GM12872 (cell line): Measurements from ENCODE around the gene RBP2.

Experiments used
- CTCF ChIP-seq: IDR thresholded peaks from 3 replicates; pipeline ENCODE4 v1.5.1; 2011; ENCODE audit warnings: low read depth, mild to moderate bottlenecking, low read length, moderate library complexity; ENCODE audit not compliant: insufficient read depth

The RBP2 gene

GRCh38 chr3:139427283-139428060, 48.8 kb downstream of the RBP2 start:
- peak; percentile 74 for TF ChIP-seq CTCF

- no peak for TF ChIP-seq CTCF
Measured at GRCh38 chr3:139425745-139426400, 50.4 kb downstream of the RBP2 start.

GRCh38 chr3:139423232-139423631, 53.1 kb downstream of the RBP2 start:
- no peak for TF ChIP-seq CTCF

- no peak for TF ChIP-seq CTCF
Measured at GRCh38 chr3:139421460-139421859, 54.9 kb downstream of the RBP2 start.

- no peak for TF ChIP-seq CTCF
Measured at GRCh38 chr3:139421040-139421439, 55.3 kb downstream of the RBP2 start.

- no peak for TF ChIP-seq CTCF
Measured at GRCh38 chr3:139418144-139418543, 58.2 kb downstream of the RBP2 start.

- no peak for TF ChIP-seq CTCF
Measured at GRCh38 chr3:139416275-139416674, 60.0 kb downstream of the RBP2 start.
